Tibial nerve (tissue), 4 donors: ENCODE measurements around the gene ADGRB3. TPM values are rescaled to one million over a fixed set of nuclear protein-coding genes. Genes with fewer than 3 reads are reported as not detected.

ENCODE experiments used
- DNase-seq, 2 donors: peaks; one replicate each; pipeline ENCODE4 v3.0.0-alpha.2; 2019; ENCODE audit warnings: low spot score in 2 of 2
- H3K27ac ChIP-seq, 4 donors: fragments of 200-600 bp; sonication (generic) in 3 of 4; one replicate each; pipeline ENCODE4 v1.5.1; 2017 to 2019; ENCODE audit warnings: mild to moderate bottlenecking in 1 of 4
- H3K27me3 ChIP-seq, 2 donors: fragments of 200-600 bp; sonication (generic) in 1 of 2; one replicate each; pipeline versions ENCODE4 v1.5.1 to v1.6.0; 2017 to 2019
- H3K36me3 ChIP-seq, 3 donors: fragments of 200-600 bp; sonication (generic); one replicate each; pipeline ENCODE4 v1.5.1; 2018 to 2019
- H3K4me1 ChIP-seq, 4 donors: fragments of 200-600 bp; sonication (generic) in 3 of 4; one replicate each; pipeline ENCODE4 v1.5.1; 2017 to 2019
- H3K4me3 ChIP-seq, 4 donors: fragments of 200-600 bp; sonication (generic) in 3 of 4; one replicate each; pipeline ENCODE4 v1.5.1; 2017 to 2019; ENCODE audit warnings: mild to moderate bottlenecking in 1 of 4, moderate library complexity in 1 of 4
- H3K9me3 ChIP-seq, 4 donors: fragments of 200-600 bp; sonication (generic) in 3 of 4; one replicate each; pipeline ENCODE4 v1.5.1; 2017 to 2019
- CTCF ChIP-seq, 5 experiments: fragments of 200-600 bp in 3 of 5; fragments of 450-650 bp in 2 of 5; sonication (generic) in 3 of 5; IDR thresholded peaks; one replicate each; pipeline ENCODE4 v1.5.1; 2016 to 2019; ENCODE audit warnings: antibody characterized with exemption in 5 of 5, mild to moderate bottlenecking in 3 of 5, moderate library complexity in 2 of 5
- EP300 ChIP-seq, 2 donors: sonication (generic); formaldehyde crosslinking; IDR thresholded peaks; one replicate each; pipeline ENCODE4 v1.6.1; 2017; ENCODE audit warnings: antibody characterized with exemption in 2 of 2, mild to moderate bottlenecking in 1 of 2
- POLR2A ChIP-seq, 2 donors: fragments of 450-650 bp; IDR thresholded peaks; one replicate each; pipeline ENCODE4 v1.6.1; 2017; ENCODE audit warnings: antibody characterized with exemption in 2 of 2, mild to moderate bottlenecking in 2 of 2, moderate library complexity in 2 of 2
- WGBS, 2 donors: methylation state at CpG; one replicate each; pipeline ENCODE4 v1.1.5; 2018; 5-methylcytosine and 5-hydroxymethylcytosine counted together
- total RNA-seq, 4 donors: library from RNA; depleted of rRNA; stranded (reverse); fragments of >200 nt; gene quantifications; one replicate each; pipeline ENCODE4 v1.1.0, GENCODE V29; 2016

Gene ADGRB3
- total RNA-seq, 4 donors from 2014 or later: 9.0 to 17.9 (median 11.4) TPM

- H3K4me1 ChIP-seq: peaks cover 0 to 4% (median 0%) of the 10 kb centered on the region in 4 donors
These were observed 45.2 kb downstream of the ADGRB3 start for GRCh38 chr6:68680264-68680663.

GRCh38 chr6:68689910-68690309 lies 54.8 kb downstream of the ADGRB3 start:
- H3K27me3 ChIP-seq: no peaks in the 10 kb centered on the region
- H3K4me1 ChIP-seq: no peaks in the 10 kb centered on the region
- no peaks in the 10 kb centered on the region for H3K9me3 ChIP-seq
- TF ChIP-seq CTCF (IDR thresholded peaks at IDR 0.05) (no peak), POLR2A (IDR thresholded peaks at IDR 0.05) (no peak), EP300 (IDR thresholded peaks at IDR 0.05) (no peak)
- 32 to 38% methylated on average over 1 of the region's 1 CpG for WGBS, 2 donors
- H3K36me3 ChIP-seq: no peaks in the 10 kb centered on the region
- DNase-seq: no peak
- no peak overlapping the region for H3K27ac ChIP-seq
- no peak overlapping the region for H3K4me3 ChIP-seq

More at GRCh38 chr6:68680264-68680663, 45.2 kb downstream of the ADGRB3 start:
- no peak for TF ChIP-seq POLR2A (IDR thresholded peaks at IDR 0.05)
- no peak for TF ChIP-seq EP300 (IDR thresholded peaks at IDR 0.05)
- TF ChIP-seq CTCF (IDR thresholded peaks at IDR 0.05): no peak
- Histone ChIP-seq H3K27ac (no peak overlapping the region), H3K36me3 (no peaks in the 10 kb centered on the region), H3K4me3 (no peak overlapping the region), H3K27me3 (no peaks in the 10 kb centered on the region), H3K9me3 (no peaks in the 10 kb centered on the region)
- no peak for DNase-seq
- WGBS, 2 donors: 89 to 95% methylated on average over 2 of the region's 2 CpGs

- no peaks in the 10 kb centered on the region for H3K27me3 ChIP-seq
- no peaks in the 10 kb centered on the region for H3K9me3 ChIP-seq
- TF ChIP-seq CTCF (IDR thresholded peaks at IDR 0.05): no peak
- no peak for TF ChIP-seq EP300 (IDR thresholded peaks at IDR 0.05)
- no peak for TF ChIP-seq POLR2A (IDR thresholded peaks at IDR 0.05)
- no peak overlapping the region for H3K27ac ChIP-seq
- 54 to 60% methylated on average over 3 of the region's 3 CpGs for WGBS, 2 donors
- no peaks in the 10 kb centered on the region for H3K36me3 ChIP-seq
- no peaks in the 10 kb centered on the region for H3K4me1 ChIP-seq
- DNase-seq: no peak
- H3K4me3 ChIP-seq: no peak overlapping the region
These were observed 56.0 kb downstream of the ADGRB3 start for GRCh38 chr6:68691120-68691519.

GRCh38 chr6:68693271-68693670 lies 58.2 kb downstream of the ADGRB3 start:
- H3K9me3 ChIP-seq: no peaks in the 10 kb centered on the region
- DNase-seq: no peak
- no peak for TF ChIP-seq POLR2A (IDR thresholded peaks at IDR 0.05)
- H3K27me3 ChIP-seq: no peaks in the 10 kb centered on the region
- H3K36me3 ChIP-seq: no peaks in the 10 kb centered on the region
- 81 to 83% methylated on average over 1 of the region's 1 CpG for WGBS, 2 donors
- no peak overlapping the region for H3K27ac ChIP-seq
- no peak overlapping the region for H3K4me3 ChIP-seq
- H3K4me1 ChIP-seq: no peaks in the 10 kb centered on the region

GRCh38 chr6:68695403-68695802 lies 60.3 kb downstream of the ADGRB3 start:
- Histone ChIP-seq H3K4me1 (no peaks in the 10 kb centered on the region), H3K36me3 (no peaks in the 10 kb centered on the region), H3K27ac (no peak overlapping the region), H3K4me3 (no peak overlapping the region), H3K9me3 (no peaks in the 10 kb centered on the region), H3K27me3 (no peaks in the 10 kb centered on the region)
- TF ChIP-seq CTCF (IDR thresholded peaks at IDR 0.05): no peak
- no peak for TF ChIP-seq EP300 (IDR thresholded peaks at IDR 0.05)
- no peak for TF ChIP-seq POLR2A (IDR thresholded peaks at IDR 0.05)
- WGBS, 2 donors: 85 to 91% methylated on average over 4 of the region's 4 CpGs
- no peak for DNase-seq

- H3K9me3 ChIP-seq: no peaks in the 10 kb centered on the region
- WGBS, 2 donors: 75 to 76% methylated on average over 6 of the region's 6 CpGs
- TF ChIP-seq EP300 (IDR thresholded peaks at IDR 0.05) (no peak), POLR2A (IDR thresholded peaks at IDR 0.05) (no peak), CTCF (IDR thresholded peaks at IDR 0.05) (no peak)
- H3K27ac ChIP-seq: no peak overlapping the region
- no peaks in the 10 kb centered on the region for H3K36me3 ChIP-seq
- H3K27me3 ChIP-seq: no peaks in the 10 kb centered on the region
- H3K4me1 ChIP-seq: no peaks in the 10 kb centered on the region
- no peak overlapping the region for H3K4me3 ChIP-seq
- no peak for DNase-seq
These were observed 60.8 kb downstream of the ADGRB3 start for GRCh38 chr6:68695838-68696237.
